Body of pancreas (tissue), 4 donors: ENCODE results near the gene NAA38.

Experiments used
- POLR2A ChIP-seq, 3 donors: fragments of 450-650 bp; IDR thresholded peaks; one replicate each; pipeline ENCODE4 v1.6.1; 2016; ENCODE audit warnings: antibody characterized with exemption in 3 of 3, mild to moderate bottlenecking in 2 of 3
- TF ChIP-seq, protein P1 (sequence below), 7 experiments: fragments of 450-650 bp in 4 of 7; fragments of 200-600 bp in 3 of 7; sonication (generic) in 3 of 7; IDR thresholded peaks; one replicate each; pipeline ENCODE4 v1.5.1; 2016 to 2019; ENCODE audit warnings: antibody characterized with exemption in 7 of 7

DNA sequence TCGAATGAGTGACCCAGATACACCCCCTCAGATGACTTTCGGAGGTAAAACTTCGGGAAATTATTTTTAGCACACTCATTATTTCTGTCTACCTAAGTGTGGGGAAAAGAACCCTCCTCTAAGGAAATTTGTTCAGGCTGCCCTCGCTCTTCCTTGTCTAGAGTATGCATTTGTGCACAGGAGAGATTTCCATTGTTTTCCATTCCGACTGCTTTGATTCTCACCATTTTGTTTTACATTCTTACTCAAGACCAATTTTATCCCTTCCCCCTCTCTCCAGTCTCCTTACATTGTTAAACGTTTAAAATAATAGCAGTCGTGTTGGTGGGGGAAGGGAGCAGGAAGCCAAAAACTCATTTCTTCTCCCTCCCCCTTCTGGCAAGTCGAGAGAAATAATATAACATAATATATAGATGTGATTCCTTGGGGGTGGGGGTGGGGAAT, 29.7 kb upstream of the NAA38 start:
- TF ChIP-seq, protein P1, sequence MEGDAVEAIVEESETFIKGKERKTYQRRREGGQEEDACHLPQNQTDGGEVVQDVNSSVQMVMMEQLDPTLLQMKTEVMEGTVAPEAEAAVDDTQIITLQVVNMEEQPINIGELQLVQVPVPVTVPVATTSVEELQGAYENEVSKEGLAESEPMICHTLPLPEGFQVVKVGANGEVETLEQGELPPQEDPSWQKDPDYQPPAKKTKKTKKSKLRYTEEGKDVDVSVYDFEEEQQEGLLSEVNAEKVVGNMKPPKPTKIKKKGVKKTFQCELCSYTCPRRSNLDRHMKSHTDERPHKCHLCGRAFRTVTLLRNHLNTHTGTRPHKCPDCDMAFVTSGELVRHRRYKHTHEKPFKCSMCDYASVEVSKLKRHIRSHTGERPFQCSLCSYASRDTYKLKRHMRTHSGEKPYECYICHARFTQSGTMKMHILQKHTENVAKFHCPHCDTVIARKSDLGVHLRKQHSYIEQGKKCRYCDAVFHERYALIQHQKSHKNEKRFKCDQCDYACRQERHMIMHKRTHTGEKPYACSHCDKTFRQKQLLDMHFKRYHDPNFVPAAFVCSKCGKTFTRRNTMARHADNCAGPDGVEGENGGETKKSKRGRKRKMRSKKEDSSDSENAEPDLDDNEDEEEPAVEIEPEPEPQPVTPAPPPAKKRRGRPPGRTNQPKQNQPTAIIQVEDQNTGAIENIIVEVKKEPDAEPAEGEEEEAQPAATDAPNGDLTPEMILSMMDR (IDR thresholded peaks at IDR 0.05): no peak
- TF ChIP-seq POLR2A (IDR thresholded peaks at IDR 0.05): no peak
